Measurements from ENCODE around the gene CUL3.

CUL3 gene

DNA sequence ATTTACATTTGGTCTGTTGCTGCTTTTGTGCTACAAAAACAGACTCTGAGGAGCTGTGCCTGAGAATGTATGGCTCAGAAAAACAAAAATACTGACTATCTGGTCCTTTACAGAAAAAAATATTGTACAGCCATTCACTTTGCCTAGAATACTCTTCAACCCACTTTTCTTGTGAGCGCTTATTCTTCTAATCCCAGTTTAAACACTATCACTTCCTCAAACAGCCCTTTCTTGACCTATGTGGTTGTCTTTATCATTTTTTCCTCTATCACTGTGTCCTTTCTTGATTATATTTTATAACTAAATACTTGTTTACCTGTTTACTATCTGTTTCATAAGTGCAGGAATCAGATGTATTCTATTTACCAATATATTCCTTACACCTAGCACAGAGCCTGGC lies 33.5 kb downstream of the CUL3 start:
- H3K4me1 ChIP-seq (ENCODE audit: low read depth, poor library complexity, severe bottlenecking) = peaks cover 22% of the 10 kb centered on the region
- TF ChIP-seq, protein P1, sequence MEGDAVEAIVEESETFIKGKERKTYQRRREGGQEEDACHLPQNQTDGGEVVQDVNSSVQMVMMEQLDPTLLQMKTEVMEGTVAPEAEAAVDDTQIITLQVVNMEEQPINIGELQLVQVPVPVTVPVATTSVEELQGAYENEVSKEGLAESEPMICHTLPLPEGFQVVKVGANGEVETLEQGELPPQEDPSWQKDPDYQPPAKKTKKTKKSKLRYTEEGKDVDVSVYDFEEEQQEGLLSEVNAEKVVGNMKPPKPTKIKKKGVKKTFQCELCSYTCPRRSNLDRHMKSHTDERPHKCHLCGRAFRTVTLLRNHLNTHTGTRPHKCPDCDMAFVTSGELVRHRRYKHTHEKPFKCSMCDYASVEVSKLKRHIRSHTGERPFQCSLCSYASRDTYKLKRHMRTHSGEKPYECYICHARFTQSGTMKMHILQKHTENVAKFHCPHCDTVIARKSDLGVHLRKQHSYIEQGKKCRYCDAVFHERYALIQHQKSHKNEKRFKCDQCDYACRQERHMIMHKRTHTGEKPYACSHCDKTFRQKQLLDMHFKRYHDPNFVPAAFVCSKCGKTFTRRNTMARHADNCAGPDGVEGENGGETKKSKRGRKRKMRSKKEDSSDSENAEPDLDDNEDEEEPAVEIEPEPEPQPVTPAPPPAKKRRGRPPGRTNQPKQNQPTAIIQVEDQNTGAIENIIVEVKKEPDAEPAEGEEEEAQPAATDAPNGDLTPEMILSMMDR (conservative IDR thresholded peaks at IDR 0.05; ENCODE audit: low read depth, low read length) = no peak
- H2AFZ ChIP-seq (ENCODE audit: low read depth) = no peak overlapping the region
- 0 out of 2 replicates have a peak, but pooled peaks cover 6% of the 10 kb centered on the region for H4K20me1 ChIP-seq (ENCODE audit: insufficient read depth)
- no peaks in the 10 kb centered on the region for H3K27me3 ChIP-seq (ENCODE audit: insufficient read depth, low read depth)
- H3K9ac ChIP-seq = no peak overlapping the region
- no peak overlapping the region for H3K4me2 ChIP-seq
- no peak overlapping the region for H3K4me3 ChIP-seq (IDR thresholded peaks at IDR 0.05; ENCODE audit: insufficient read depth, low read depth, low read length)
- H3K36me3 ChIP-seq (ENCODE audit: insufficient read depth) = no peaks in the 10 kb centered on the region
- peaks cover 41% of the 10 kb centered on the region for H3K79me2 ChIP-seq (ENCODE audit: insufficient read depth, low read depth)
- H3K27ac ChIP-seq = no peak overlapping the region

DNA sequence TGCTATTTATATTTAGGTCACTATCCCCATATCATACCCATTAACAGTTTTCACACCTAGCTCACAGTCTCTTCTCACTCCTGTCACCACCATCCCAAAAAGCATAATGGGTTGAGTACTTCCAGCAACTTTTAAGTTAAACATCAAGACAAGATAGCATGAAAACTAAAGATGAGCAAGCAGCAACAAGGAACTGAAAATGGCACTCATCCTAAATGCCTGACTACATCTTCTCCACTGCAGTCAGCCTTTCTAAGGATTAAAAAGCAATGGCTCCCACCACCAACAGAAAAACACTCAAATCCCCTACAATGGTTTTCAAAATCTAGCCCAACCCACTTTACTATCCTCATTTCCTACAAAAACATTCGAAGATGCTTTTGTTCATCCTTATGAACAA lies 38.2 kb downstream of the CUL3 start:
- no peaks in the 10 kb centered on the region for H3K36me3 ChIP-seq (ENCODE audit: insufficient read depth)
- H3K4me3 ChIP-seq (IDR thresholded peaks at IDR 0.05; ENCODE audit: insufficient read depth, low read depth, low read length) = no peak overlapping the region
- H4K20me1 ChIP-seq (ENCODE audit: insufficient read depth) = no peaks in the 10 kb centered on the region
- peaks cover 64% of the 10 kb centered on the region for H3K79me2 ChIP-seq (ENCODE audit: insufficient read depth, low read depth)
- peaks cover 30% of the 10 kb centered on the region for H3K4me1 ChIP-seq (ENCODE audit: low read depth, poor library complexity, severe bottlenecking)
- TF ChIP-seq, protein P1 (conservative IDR thresholded peaks at IDR 0.05; ENCODE audit: low read depth, low read length) = no peak
- no peak overlapping the region for H3K27ac ChIP-seq
- H3K9ac ChIP-seq = no peak overlapping the region
- H3K4me2 ChIP-seq = peak overlapping the region; percentile 21; the same call in 1 of the 2 replicates
- H3K27me3 ChIP-seq (ENCODE audit: insufficient read depth, low read depth) = no peaks in the 10 kb centered on the region
- no peak overlapping the region for H2AFZ ChIP-seq (ENCODE audit: low read depth)

DNA sequence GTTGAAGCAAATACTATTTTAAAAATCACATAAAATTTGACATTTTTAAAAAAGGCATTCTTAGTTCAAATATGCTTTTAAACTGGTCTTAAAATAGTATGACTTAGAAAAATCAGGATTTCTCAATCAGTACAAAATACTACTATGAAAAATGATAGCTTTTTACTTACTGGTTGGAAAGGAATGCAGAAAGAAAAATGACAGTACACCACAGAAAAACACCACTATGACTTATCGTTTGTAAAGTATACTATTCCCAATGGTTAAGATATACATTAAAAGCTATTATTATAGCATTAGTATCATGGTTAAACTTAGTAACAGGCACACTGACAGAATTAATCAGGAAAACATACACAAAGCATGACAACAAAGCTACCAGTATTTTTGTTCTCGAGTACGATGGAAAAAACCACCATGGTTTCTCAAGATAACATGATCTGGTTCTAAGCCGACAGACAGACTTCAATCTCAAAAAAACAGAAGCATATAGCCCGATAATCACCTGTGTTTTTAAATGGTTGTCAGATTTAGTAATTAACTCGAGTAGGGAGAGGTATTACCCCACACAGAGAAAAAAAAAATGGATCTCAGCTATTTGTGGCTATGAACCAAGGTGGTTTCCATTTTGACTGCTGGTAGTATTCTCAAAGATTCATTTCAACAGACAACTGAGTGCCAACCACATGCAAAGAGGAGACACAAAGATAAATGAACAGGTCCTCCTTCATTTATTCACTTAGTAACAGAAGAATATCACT lies 39.1 kb downstream of the CUL3 start:
- H3K4me2 ChIP-seq = peak overlapping the region; percentile 21; the same call in 1 of the 2 replicates
- no peak overlapping the region for H2AFZ ChIP-seq (ENCODE audit: low read depth)
- no peaks in the 10 kb centered on the region for H3K36me3 ChIP-seq (ENCODE audit: insufficient read depth)
- TF ChIP-seq, protein P1 (conservative IDR thresholded peaks at IDR 0.05; ENCODE audit: low read depth, low read length) = no peak
- H3K4me3 ChIP-seq (IDR thresholded peaks at IDR 0.05; ENCODE audit: insufficient read depth, low read depth, low read length) = no peak overlapping the region
- no peaks in the 10 kb centered on the region for H3K27me3 ChIP-seq (ENCODE audit: insufficient read depth, low read depth)
- H3K27ac ChIP-seq = no peak overlapping the region
- H3K4me1 ChIP-seq (ENCODE audit: low read depth, poor library complexity, severe bottlenecking) = peaks cover 30% of the 10 kb centered on the region
- H4K20me1 ChIP-seq (ENCODE audit: insufficient read depth) = no peaks in the 10 kb centered on the region
- no peak overlapping the region for H3K9ac ChIP-seq
- H3K79me2 ChIP-seq (ENCODE audit: insufficient read depth, low read depth) = peaks cover 72% of the 10 kb centered on the region

DNA sequence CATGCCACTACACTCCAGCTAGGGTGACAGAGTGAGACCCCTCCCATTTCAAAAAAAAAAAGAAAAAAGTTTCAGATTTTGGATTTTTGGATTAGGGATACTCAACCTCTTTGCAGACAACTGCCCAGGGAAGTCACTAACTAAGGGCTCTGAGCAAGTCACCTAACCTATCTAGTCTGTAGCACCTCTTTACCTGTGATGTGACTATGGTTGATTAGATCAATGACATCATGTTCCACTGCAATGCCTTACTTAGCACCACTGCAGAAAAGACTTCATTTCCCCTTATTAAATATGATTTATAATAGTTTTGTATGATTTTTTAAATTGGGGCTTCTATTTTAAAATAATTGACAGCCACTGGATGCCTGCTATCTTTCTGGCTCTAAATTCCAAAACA lies 41.2 kb downstream of the CUL3 start:
- TF ChIP-seq, protein P1 (conservative IDR thresholded peaks at IDR 0.05; ENCODE audit: low read depth, low read length) = no peak
- Histone ChIP-seq H3K4me2 (no peak overlapping the region), H3K9ac (no peak overlapping the region), H3K4me3 (IDR thresholded peaks at IDR 0.05; ENCODE audit: insufficient read depth, low read depth, low read length) (no peak overlapping the region), H3K36me3 (ENCODE audit: insufficient read depth) (peaks cover 3% of the 10 kb centered on the region; the same call in 1 of the 2 replicates), H3K79me2 (ENCODE audit: insufficient read depth, low read depth) (peaks cover 86% of the 10 kb centered on the region), H3K27me3 (ENCODE audit: insufficient read depth, low read depth) (no peaks in the 10 kb centered on the region), H2AFZ (ENCODE audit: low read depth) (no peak overlapping the region), H3K4me1 (ENCODE audit: low read depth, poor library complexity, severe bottlenecking) (peaks cover 30% of the 10 kb centered on the region), H4K20me1 (ENCODE audit: insufficient read depth) (0 out of 2 replicates have a peak, but pooled peaks cover 3% of the 10 kb centered on the region), H3K27ac (no peak overlapping the region)
